Right atrium auricular region (tissue), 2 donors: ENCODE results near the gene MEPE. TPM values are rescaled to one million over a fixed set of nuclear protein-coding genes. Genes with fewer than 3 reads are reported as not detected.

Experiments used
- DNase-seq: peaks from one replicate; pipeline ENCODE4 v3.0.0-alpha.2; 2019; ENCODE audit warnings: low spot score
- H3K27ac ChIP-seq, 2 donors: fragments of 200-600 bp; sonication (generic); 1 replicate in 1 of 2; 2 replicates in 1 of 2; pipeline ENCODE4 v1.5.1; 2016 to 2019
- H3K27me3 ChIP-seq, 2 donors: fragments of 200-600 bp; sonication (generic); one replicate each; pipeline versions ENCODE4 v1.5.1 to v1.6.0; 2017 to 2019
- H3K36me3 ChIP-seq: fragments of 200-600 bp; sonication (generic); one replicate; pipeline ENCODE4 v1.5.1; 2016
- H3K4me1 ChIP-seq, 2 donors: fragments of 200-600 bp; sonication (generic); one replicate each; pipeline versions ENCODE4 v1.5.1 to v1.6.0; 2017 to 2019
- H3K4me3 ChIP-seq, 2 donors: fragments of 200-600 bp; sonication (generic); 1 replicate in 1 of 2; 2 replicates in 1 of 2; pipeline ENCODE4 v1.5.1; 2017 to 2019; ENCODE audit warnings: mild to moderate bottlenecking in 1 of 2, moderate library complexity in 1 of 2
- H3K9me3 ChIP-seq, 2 donors: fragments of 200-600 bp; sonication (generic); one replicate each; pipeline ENCODE4 v1.5.1; 2019
- CTCF ChIP-seq, 2 donors: fragments of 200-600 bp; sonication (generic); IDR thresholded peaks; one replicate each; pipeline ENCODE4 v1.5.1; 2019; ENCODE audit warnings: antibody characterized with exemption in 2 of 2
- total RNA-seq, 2 donors: library from RNA; depleted of rRNA; stranded (reverse); fragments of >200 nt; gene quantifications; one replicate each; pipeline ENCODE4 v1.1.0, GENCODE V29; 2016

The MEPE gene
- total RNA-seq, 2 donors from 2014 or later: not detected

- H3K4me1 ChIP-seq: peaks cover 0 to 8% of the 10 kb centered on the region in 2 donors
- no peaks in the 10 kb centered on the region for H3K27me3 ChIP-seq
- H3K4me3 ChIP-seq: no peak overlapping the region
- H3K36me3 ChIP-seq: no peaks in the 10 kb centered on the region
- H3K9me3 ChIP-seq: no peaks in the 10 kb centered on the region
- no peak overlapping the region for H3K27ac ChIP-seq
- DNase-seq: no peak
- no peak for TF ChIP-seq CTCF (IDR thresholded peaks at IDR 0.05)
Measured at GRCh38 chr4:87851953-87852352, 19.2 kb downstream of the MEPE start.

- TF ChIP-seq CTCF (IDR thresholded peaks at IDR 0.05): peak; percentile 17 to 69
- H3K4me3 ChIP-seq: no peak overlapping the region
- DNase-seq: no peak
- no peak overlapping the region for H3K27ac ChIP-seq
- peaks cover 0 to 8% of the 10 kb centered on the region in 2 donors for H3K4me1 ChIP-seq
- H3K9me3 ChIP-seq: no peaks in the 10 kb centered on the region
- no peaks in the 10 kb centered on the region for H3K36me3 ChIP-seq
- H3K27me3 ChIP-seq: no peaks in the 10 kb centered on the region
Measured at GRCh38 chr4:87853108-87853507, 20.3 kb downstream of the MEPE start.

- no peaks in the 10 kb centered on the region for H3K9me3 ChIP-seq
- H3K27ac ChIP-seq: no peak overlapping the region
- TF ChIP-seq CTCF (IDR thresholded peaks at IDR 0.05): no peak
- no peaks in the 10 kb centered on the region for H3K36me3 ChIP-seq
- no peaks in the 10 kb centered on the region for H3K27me3 ChIP-seq
- H3K4me1 ChIP-seq: peaks cover 0 to 4% of the 10 kb centered on the region in 2 donors
- no peak overlapping the region for H3K4me3 ChIP-seq
- DNase-seq: no peak
Measured at GRCh38 chr4:87853891-87854290, 21.1 kb downstream of the MEPE start.

- no peak for TF ChIP-seq CTCF (IDR thresholded peaks at IDR 0.05)
- Histone ChIP-seq H3K4me1 (no peaks in the 10 kb centered on the region), H3K9me3 (no peaks in the 10 kb centered on the region), H3K27me3 (no peaks in the 10 kb centered on the region), H3K4me3 (no peak overlapping the region), H3K36me3 (no peaks in the 10 kb centered on the region), H3K27ac (no peak overlapping the region)
- DNase-seq: no peak
Measured at GRCh38 chr4:87855559-87855958, 22.8 kb downstream of the MEPE start.

GRCh38 chr4:87856816-87857215, 24.0 kb downstream of the MEPE start:
- Histone ChIP-seq H3K27me3 (no peaks in the 10 kb centered on the region), H3K4me3 (no peak overlapping the region), H3K27ac (no peak overlapping the region), H3K36me3 (no peaks in the 10 kb centered on the region), H3K4me1 (no peaks in the 10 kb centered on the region), H3K9me3 (no peaks in the 10 kb centered on the region)
- no peak for TF ChIP-seq CTCF (IDR thresholded peaks at IDR 0.05)
- DNase-seq: no peak

GRCh38 chr4:87857789-87858188, 25.0 kb downstream of the MEPE start:
- Histone ChIP-seq H3K4me3 (no peak overlapping the region), H3K27ac (no peak overlapping the region)
- no peak for DNase-seq

More at GRCh38 chr4:87857789-87858188, 25.0 kb downstream of the MEPE start:
- no peaks in the 10 kb centered on the region for H3K9me3 ChIP-seq
- no peaks in the 10 kb centered on the region for H3K36me3 ChIP-seq
- no peak for TF ChIP-seq CTCF (IDR thresholded peaks at IDR 0.05)
- H3K4me1 ChIP-seq: no peaks in the 10 kb centered on the region
- H3K27me3 ChIP-seq: no peaks in the 10 kb centered on the region
